Adrenal gland (tissue), 12 donors: Measurements from ENCODE around the gene PTPN3. TPM values are rescaled to one million over a fixed set of nuclear protein-coding genes. Genes with fewer than 3 reads are reported as not detected.
"Not testable (repeated sequence)": the region's sequence is repeated elsewhere in the genome, so short reads cannot be mapped to it uniquely, and the experiment has no call there.

ENCODE experiments used
- DNase-seq, 7 donors: peaks; one replicate each; pipeline ENCODE4 v3.0.0-alpha.2; 2019 to 2020
- H3K27ac ChIP-seq, 5 donors: fragments of 200-600 bp; sonication (generic) in 4 of 5; 1 replicate in 3 of 5; 2 replicates in 2 of 5; pipeline versions ENCODE4 v1.5.1 to v1.8.0; 2016 to 2020; ENCODE audit warnings: mild to moderate bottlenecking in 1 of 5
- H3K27me3 ChIP-seq: fragments of 200-600 bp; 2 replicates; pipeline ENCODE4 v1.8.0; 2021
- H3K36me3 ChIP-seq, 2 donors: fragments of 200-600 bp; replicated peaks in 1 of 2; 1 replicate in 1 of 2; 2 replicates in 1 of 2; pipeline versions ENCODE4 v1.5.1 to v1.8.0; 2018 to 2022
- H3K4me1 ChIP-seq, 2 donors: fragments of 200-600 bp; replicated peaks in 1 of 2; 1 replicate in 1 of 2; 2 replicates in 1 of 2; pipeline versions ENCODE4 v1.5.1 to v1.8.0; 2018 to 2021
- H3K4me3 ChIP-seq, 4 donors: fragments of 200-600 bp; sonication (generic) in 3 of 4; one replicate each; pipeline ENCODE4 v1.5.1; 2016 to 2018
- H3K9me3 ChIP-seq, 3 donors: fragments of 200-600 bp; sonication (generic) in 1 of 3; replicated peaks in 1 of 3; 1 replicate in 2 of 3; 2 replicates in 1 of 3; pipeline versions ENCODE4 v1.5.1 to v1.8.0; 2016 to 2021
- CTCF ChIP-seq, 6 experiments: fragments of 450-650 bp in 4 of 6; fragments of 200-600 bp in 2 of 6; sonication (generic) in 1 of 6; IDR thresholded peaks; 1 replicate in 5 of 6; 2 replicates in 1 of 6; pipeline versions ENCODE4 v1.5.1 to v1.8.0; 2016 to 2021; ENCODE audit warnings: antibody characterized with exemption in 6 of 6, mild to moderate bottlenecking in 2 of 6, moderate library complexity in 1 of 6
- POLR2A ChIP-seq, 2 donors: fragments of 450-650 bp; IDR thresholded peaks; one replicate each; pipeline ENCODE4 v1.6.1; 2017; ENCODE audit warnings: antibody characterized with exemption in 2 of 2, mild to moderate bottlenecking in 2 of 2, moderate library complexity in 1 of 2
- WGBS, 4 donors: extraction: QIAGEN DNeasy Blood & Tissue Kit in 2 of 4; methylation state at CpG; one replicate each; pipeline versions ENCODE4 v1.1.5 to v1.1.7; 2013 to 2017; 5-methylcytosine and 5-hydroxymethylcytosine counted together
- intact Hi-C, 2 donors: fragments of 100-400 bp; cut with DNase I; formaldehyde crosslinking; loops; one replicate each; pipeline versions ENCODE4 v1.14.1 to v1.15.0; 2022 to 2023
- polyA plus RNA-seq, 3 donors: library from polyadenylated mRNA; stranded (reverse); fragments of 200-250 nt in 2 of 3; fragments of 350-450 nt in 1 of 3; fragmentation: Illumina TruSeq in 1 of 3; extraction: RNeasy Lipid Tissue Mini Kit (QIAGEN cat#74804) in 1 of 3; gene quantifications; one replicate each; pipeline ENCODE4 v1.2.3, GENCODE V29; 2013 to 2014
- total RNA-seq, 9 donors: library from RNA; depleted of rRNA in 4 of 9; stranded (reverse); fragments of >200 nt in 4 of 9; fragments of 120-200 nt in 1 of 9; fragmentation: NEBNext Ultra II Directional in 1 of 9; extraction: Animal tissue kit (Norgen Biotek cat#: 25700) in 1 of 9; gene quantifications; one replicate each; pipeline versions ENCODE4 v1.1.0 to v1.2.4, GENCODE V29; 2013 to 2023
- donor health status: healthy with polysubstance abuse.
- donor health status: Bipolar disorder and iron deficiency.
- donor health status: DM: yes; HTN: yes; CAD: no.
- donor health status: DM: no; HTN: no; CAD: no.
- donor health status: DM: no; HTN: no; CAD: no.
- donor health status: DM: yes; HTN: yes; CAD: no.

Gene PTPN3
- total and polyA plus RNA-seq, 12 donors: 1.6 to 6.1 (median 3.0) TPM

GRCh38 chr9:109537288-109537687 lies 39.2 kb upstream of the PTPN3 start:
- DNase-seq: no peak
- WGBS, 4 donors: 56 to 63% (median 59%) methylated on average over 6 of the region's 6 CpGs
- Histone ChIP-seq H3K4me3 (no peak overlapping the region), H3K9me3 (no peaks in the 10 kb centered on the region), H3K4me1 (no peaks in the 10 kb centered on the region), H3K27me3 (no peaks in the 10 kb centered on the region), H3K36me3 (no peaks in the 10 kb centered on the region), H3K27ac (no peak overlapping the region)
- TF ChIP-seq POLR2A (IDR thresholded peaks at IDR 0.05) (no peak), CTCF (IDR thresholded peaks at IDR 0.05) (no peak)
- intact Hi-C loops: no loop called here

GRCh38 chr9:109536859-109537258 lies 38.8 kb upstream of the PTPN3 start:
- H3K36me3 ChIP-seq: no peaks in the 10 kb centered on the region
- H3K27ac ChIP-seq: no peak overlapping the region
- no peak overlapping the region for H3K4me3 ChIP-seq
- no peaks in the 10 kb centered on the region for H3K4me1 ChIP-seq
- no peaks in the 10 kb centered on the region for H3K9me3 ChIP-seq
- DNase-seq: peak in 6 of 7 donors; percentile 20 to 49 (median 33)
- intact Hi-C loops: no loop called here
- 25 to 47% (median 39%) methylated on average over 3 of the region's 3 CpGs for WGBS, 4 donors
- TF ChIP-seq CTCF (IDR thresholded peaks at IDR 0.05) (no peak), POLR2A (IDR thresholded peaks at IDR 0.05) (no peak)
- no peaks in the 10 kb centered on the region for H3K27me3 ChIP-seq

GRCh38 chr9:109535365-109535764 lies 37.3 kb upstream of the PTPN3 start:
- no peaks in the 10 kb centered on the region for H3K36me3 ChIP-seq
- H3K9me3 ChIP-seq: no peaks in the 10 kb centered on the region
- intact Hi-C loops: no loop called here
- no peaks in the 10 kb centered on the region for H3K27me3 ChIP-seq
- no peak for TF ChIP-seq POLR2A (IDR thresholded peaks at IDR 0.05)
- no peak for TF ChIP-seq CTCF (IDR thresholded peaks at IDR 0.05)
- H3K27ac ChIP-seq: no peak overlapping the region
- H3K4me1 ChIP-seq: no peaks in the 10 kb centered on the region
- DNase-seq: no peak
- H3K4me3 ChIP-seq: no peak overlapping the region
- 79 to 84% (median 80%) methylated on average over 6 of the region's 6 CpGs for WGBS, 4 donors

- H3K9me3 ChIP-seq: no peaks in the 10 kb centered on the region
- H3K36me3 ChIP-seq: no peaks in the 10 kb centered on the region
- H3K27ac ChIP-seq: no peak overlapping the region
- intact Hi-C loops: no loop called here
- no peaks in the 10 kb centered on the region for H3K27me3 ChIP-seq
- no peak overlapping the region for H3K4me3 ChIP-seq
- DNase-seq: no peak
- no peaks in the 10 kb centered on the region for H3K4me1 ChIP-seq
- WGBS, 4 donors: 92 to 96% (median 93%) methylated on average over 28 to 36 of the region's 36 CpGs
- no peak for TF ChIP-seq CTCF (IDR thresholded peaks at IDR 0.05)
These were observed 36.0 kb upstream of the PTPN3 start for GRCh38 chr9:109534151-109534550.

GRCh38 chr9:109532652-109533051 lies 34.5 kb upstream of the PTPN3 start:
- H3K4me3 ChIP-seq, H3K27me3 ChIP-seq, intact Hi-C loops, H3K9me3 ChIP-seq, H3K4me1 ChIP-seq, DNase-seq, H3K27ac ChIP-seq, H3K36me3 ChIP-seq: not testable (repeated sequence)
- 87 to 91% (median 89%) methylated on average over 11 to 13 of the region's 13 CpGs for WGBS, 4 donors
